HL-60 (cell line): Measurements from ENCODE around the gene ZNF580.
A peak's percentile ranks its signal among the peaks of the same experiment; 100 is the strongest.

Experiments
- POLR2AphosphoS5 ChIP-seq: IDR thresholded peaks from 2 replicates; pipeline ENCODE4 v1.6.1; 2012; ENCODE audit warnings: low read depth
- TF ChIP-seq, protein P1 (sequence below): IDR thresholded peaks from one replicate; pipeline ENCODE4 v1.5.1; 2011; ENCODE audit warnings: low read length, control low read depth, inconsistent platforms; ENCODE audit not compliant: insufficient read depth

DNA sequence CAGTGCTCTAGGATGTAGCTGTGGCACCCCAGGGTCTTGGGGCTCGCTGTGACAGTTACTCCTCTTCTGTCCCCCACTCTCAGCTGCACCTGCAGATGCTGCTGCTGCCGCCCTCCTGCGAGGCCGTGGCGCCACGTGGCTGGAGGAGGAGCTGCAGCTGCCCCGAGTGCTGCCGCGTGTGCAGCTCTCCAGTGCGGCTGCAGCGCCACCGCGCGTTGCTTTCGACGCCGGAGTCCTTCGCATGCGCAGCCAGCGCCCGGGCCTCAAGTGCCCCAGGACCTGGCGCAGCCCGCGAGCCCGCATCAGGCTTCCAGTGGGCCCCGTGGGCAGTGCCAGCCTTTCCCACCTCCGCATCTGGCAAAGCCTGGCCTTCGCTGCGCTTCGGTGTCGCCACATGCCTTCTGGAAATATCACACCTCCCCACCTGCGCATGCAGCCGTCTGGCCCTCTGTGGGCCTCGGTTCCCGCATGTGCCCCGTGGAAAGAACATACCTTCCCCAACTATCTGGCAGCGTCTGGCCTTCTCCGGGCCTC, 692 bp upstream of the ZNF580 start:
- TF ChIP-seq, protein P1, sequence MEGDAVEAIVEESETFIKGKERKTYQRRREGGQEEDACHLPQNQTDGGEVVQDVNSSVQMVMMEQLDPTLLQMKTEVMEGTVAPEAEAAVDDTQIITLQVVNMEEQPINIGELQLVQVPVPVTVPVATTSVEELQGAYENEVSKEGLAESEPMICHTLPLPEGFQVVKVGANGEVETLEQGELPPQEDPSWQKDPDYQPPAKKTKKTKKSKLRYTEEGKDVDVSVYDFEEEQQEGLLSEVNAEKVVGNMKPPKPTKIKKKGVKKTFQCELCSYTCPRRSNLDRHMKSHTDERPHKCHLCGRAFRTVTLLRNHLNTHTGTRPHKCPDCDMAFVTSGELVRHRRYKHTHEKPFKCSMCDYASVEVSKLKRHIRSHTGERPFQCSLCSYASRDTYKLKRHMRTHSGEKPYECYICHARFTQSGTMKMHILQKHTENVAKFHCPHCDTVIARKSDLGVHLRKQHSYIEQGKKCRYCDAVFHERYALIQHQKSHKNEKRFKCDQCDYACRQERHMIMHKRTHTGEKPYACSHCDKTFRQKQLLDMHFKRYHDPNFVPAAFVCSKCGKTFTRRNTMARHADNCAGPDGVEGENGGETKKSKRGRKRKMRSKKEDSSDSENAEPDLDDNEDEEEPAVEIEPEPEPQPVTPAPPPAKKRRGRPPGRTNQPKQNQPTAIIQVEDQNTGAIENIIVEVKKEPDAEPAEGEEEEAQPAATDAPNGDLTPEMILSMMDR: no peak
- peak; percentile 60 for TF ChIP-seq POLR2AphosphoS5
